Amygdala (tissue), 56 donors: ENCODE results near the gene PRG3.

Experiments used
- DNase-seq, 56 donors: peaks; one replicate each; lab custom pipeline; 2025; lab: John Stamatoyannopoulos, UW

Gene PRG3, protein sequence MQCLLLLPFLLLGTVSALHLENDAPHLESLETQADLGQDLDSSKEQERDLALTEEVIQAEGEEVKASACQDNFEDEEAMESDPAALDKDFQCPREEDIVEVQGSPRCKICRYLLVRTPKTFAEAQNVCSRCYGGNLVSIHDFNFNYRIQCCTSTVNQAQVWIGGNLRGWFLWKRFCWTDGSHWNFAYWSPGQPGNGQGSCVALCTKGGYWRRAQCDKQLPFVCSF

GRCh38 chr11:57380975-57381374, at the start of gene PRG3:
TSS of gene PRG3 (minus strand) at chr11:57381150. CDS start at chr11:57380708, 442 bp downstream.
- DNase-seq = no peak

GRCh38 chr11:57429946-57430345, 49.0 kb upstream of the PRG3 start:
- no peak for DNase-seq

DNA sequence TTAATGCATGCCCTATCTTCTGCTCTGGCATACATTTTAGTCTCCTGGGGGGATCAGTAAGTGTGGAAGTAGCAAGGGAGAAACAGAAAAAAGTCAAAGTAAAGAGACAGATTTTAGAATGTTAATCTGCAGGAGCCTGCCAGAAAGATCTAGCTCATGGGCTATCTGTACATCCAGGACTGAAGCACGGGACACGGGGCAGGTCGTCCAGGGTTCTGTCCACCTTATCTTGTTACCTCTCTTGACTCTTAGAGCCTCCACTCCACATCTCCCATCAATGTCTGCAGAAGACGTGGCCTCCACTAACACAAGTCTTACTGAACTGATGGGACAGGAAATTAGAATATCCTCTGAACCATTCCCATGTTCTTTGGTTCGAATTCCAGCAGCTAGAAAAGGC, 47.7 kb upstream of the PRG3 start:
- DNase-seq = no peak

DNA sequence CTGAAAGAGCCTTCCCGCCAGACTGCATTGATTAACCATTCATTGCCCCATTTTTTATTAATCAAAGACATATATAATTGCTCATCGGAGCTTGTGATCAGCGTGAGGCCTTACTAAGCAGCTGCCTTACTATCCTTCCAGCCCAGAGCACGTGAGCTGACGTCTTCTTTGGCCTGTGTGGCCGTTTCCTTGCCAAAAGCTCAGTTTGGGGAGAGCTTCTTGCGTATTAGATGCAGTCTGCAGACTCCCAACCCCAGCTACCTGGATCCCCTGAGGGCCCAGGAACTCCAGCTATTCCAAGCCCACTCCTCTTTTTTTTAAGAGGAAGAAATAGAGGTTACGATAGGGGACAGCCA, 46.8 kb upstream of the PRG3 start:
- DNase-seq = peak in 29 of 56 donors; percentile 9 to 65 (median 30)

DNA sequence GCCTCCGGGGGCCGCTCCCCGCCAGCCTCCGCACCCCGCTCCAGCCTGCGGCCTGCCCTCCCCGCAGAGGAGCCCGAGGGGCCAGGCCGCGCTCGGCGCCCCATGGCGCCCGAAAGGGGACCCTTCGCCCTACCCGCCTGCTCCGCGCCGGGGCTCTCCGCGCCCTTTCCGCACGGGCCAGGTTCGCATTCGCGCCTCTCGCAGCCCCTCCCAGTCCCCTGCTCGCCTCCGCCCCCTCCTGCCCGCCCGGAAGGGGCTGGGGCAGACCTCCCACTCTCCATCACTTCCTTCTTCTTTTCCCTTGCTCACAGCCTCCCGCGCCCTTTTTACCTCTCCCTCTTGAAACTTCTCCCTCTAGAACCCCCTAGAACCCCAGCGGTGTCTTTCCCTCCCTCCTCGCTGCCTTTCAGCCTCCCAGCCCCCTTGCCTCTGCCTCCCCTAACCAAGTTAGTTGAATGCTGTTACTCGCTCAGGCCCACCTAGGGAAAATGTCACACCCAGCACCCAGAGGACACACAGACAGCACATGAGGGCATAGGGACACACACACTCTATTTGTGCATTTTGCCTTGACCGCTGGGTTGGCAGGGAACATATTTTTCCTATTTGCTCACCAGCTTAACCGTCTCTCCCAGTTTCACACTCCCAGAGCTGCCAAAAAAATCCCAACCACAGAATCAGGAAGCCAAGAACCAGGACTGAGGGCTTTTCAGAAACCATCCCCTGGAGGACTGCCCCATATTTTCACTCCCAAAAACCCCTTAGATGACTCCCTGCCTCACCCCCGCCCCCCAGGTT, 46.2 kb upstream of the PRG3 start, which contains the start of gene SLC43A3:
SLC43A3 (minus strand) TSS at position 193 of the 798 bp plus-strand sequence. CDS start 949 bp downstream, outside the sequence.
- peak in 28 of 56 donors; percentile 8 to 50 (median 32) for DNase-seq

- DNase-seq = no peak
Measured at GRCh38 chr11:57426439-57426928, 45.5 kb upstream of the PRG3 start.

- DNase-seq = peak in 11 of 56 donors; percentile 9 to 41 (median 16)
Measured at GRCh38 chr11:57425565-57426438, 44.9 kb upstream of the PRG3 start.

GRCh38 chr11:57424792-57425564, 44.0 kb upstream of the PRG3 start:
- peak in 3 of 56 donors; percentile 7 to 18 (median 15) for DNase-seq

DNA sequence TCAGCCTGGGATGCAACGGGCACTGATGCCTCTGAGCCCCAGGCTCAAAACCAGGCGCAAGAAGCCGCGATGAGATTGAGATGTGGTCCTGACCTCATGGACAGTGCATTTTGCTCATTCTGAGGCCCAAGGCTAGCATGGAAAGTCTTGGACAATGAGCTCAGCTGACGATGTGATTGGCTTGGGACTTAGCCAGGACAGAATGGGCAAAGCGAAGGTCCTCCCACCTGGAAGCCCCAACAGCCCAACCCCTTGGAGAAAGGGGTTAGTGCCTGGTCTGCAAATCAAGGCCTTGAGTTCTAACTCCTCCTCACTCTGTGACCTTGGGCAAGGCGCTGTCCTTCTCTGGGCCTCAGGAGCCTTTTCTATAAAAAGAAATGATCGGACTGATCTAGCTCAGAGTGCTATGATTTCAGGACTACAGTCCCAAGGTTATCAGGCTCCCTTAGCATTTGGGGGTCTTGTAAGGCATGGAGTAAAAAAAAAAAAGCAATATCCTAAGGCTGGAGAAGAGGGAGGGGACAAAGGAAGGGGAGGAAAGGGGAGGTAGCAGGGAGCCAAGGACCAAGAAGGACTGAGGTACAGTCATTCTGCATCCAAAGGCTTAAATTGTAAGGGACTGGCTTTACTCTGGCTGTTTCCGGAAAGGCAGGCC, 43.3 kb upstream of the PRG3 start:
- DNase-seq = no peak

GRCh38 chr11:57422669-57423068, 41.7 kb upstream of the PRG3 start:
- no peak for DNase-seq

DNA sequence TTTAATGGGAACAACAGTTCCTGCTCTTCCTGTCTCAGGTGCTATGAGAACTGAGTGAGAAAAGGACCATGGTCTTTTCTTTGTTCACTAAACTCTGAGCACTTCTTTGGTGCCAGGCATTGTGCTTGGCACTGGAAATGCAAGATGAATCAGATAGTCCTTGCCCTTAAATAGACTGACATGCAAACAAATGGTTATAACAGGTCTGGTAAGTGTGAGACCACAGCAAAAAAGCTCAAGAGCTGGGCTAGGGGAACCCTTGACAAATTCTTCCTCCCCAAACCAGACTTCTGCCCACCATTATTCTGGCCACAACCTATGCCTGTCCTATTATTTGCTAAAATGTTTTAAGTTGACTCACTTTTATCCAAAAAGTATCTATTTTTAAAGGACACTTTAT, 40.9 kb upstream of the PRG3 start:
- DNase-seq = no peak

- no peak for DNase-seq
Measured at GRCh38 chr11:57421066-57421465, 40.1 kb upstream of the PRG3 start.

GRCh38 chr11:57419146-57419545, 38.2 kb upstream of the PRG3 start:
- no peak for DNase-seq

DNA sequence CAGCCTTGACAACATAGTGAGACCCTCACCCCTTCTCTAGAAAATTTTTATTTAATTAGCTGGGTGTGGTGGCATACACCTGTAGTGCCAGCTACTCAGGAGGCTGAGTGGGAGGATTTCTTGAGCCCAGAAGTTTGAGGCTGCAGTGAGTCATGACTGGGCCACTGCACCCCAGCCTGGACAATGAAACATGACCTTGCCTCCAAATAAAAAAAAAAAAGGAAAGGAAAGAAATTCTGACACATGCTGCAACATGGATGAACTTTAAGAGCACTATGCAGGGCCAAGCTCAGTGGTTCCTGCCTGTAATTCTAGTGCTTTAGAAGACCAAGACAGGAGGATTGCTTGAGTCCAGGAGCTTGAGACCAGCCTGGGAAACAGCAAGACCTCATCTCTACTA, 37.2 kb upstream of the PRG3 start:
- no peak for DNase-seq

GRCh38 chr11:57417056-57417455, 36.1 kb upstream of the PRG3 start:
- DNase-seq = peak in 1 of 56 donors; percentile 0

DNA sequence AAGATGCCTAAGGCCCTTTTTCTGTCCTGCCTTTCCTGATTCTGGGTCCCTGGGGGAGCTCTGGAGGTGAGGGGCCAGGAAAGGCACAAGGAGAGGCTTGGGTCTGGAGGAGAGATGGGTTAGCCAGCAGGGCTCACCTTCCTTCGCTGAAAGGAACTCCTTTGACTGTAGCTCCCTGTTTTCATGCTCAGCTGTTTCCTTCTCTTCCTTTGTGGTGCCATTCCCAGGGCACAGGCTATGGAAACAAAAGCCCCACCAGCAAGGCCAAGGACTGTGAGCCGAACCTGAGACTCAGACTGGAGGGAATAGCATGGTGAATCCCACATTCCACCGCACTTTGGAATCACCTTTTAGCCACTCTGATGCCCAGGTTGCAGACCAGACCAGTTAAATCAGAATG, 35.5 kb upstream of the PRG3 start:
- DNase-seq = no peak

GRCh38 chr11:57414612-57415212, 33.8 kb upstream of the PRG3 start:
- DNase-seq = no peak

DNA sequence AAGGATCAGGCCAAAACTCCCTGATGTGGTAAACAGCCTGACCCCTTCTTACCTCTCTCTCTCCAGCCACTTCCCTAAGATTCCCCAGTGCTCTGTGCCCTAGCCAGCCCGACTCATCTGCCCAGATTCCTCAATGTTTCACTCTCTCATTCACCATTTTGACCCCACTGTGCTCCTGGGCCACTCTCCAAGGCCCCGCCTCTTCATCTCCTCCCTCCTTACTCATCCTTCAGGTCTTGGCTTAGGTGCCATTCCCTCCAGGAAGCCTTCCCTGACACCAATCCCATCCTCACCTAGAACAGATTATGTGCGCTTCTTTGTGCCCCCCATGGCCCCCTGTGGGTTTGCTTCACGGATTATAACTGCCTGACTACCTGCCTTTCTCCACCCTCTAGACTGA, 32.7 kb upstream of the PRG3 start:
- DNase-seq = no peak

- no peak for DNase-seq
Measured at GRCh38 chr11:57410287-57410686, 29.3 kb upstream of the PRG3 start.
